ENCODE results near the gene POU5F1.

DNA sequence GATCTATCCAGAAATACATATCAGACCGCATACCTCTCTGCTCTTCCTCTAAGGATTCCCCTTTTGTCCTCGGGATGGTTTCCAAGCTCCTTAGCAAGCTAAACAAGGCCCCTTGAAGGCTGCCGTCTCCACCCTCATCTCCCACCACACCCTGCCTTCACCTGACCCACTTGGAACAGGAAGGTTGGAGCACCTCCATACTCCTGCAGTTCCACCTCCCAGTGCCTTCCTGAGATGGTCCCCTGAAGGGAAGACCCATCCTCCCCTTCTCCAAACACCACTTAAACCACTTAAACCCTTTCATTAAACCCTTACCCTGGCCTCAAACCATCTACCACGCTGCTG is 8.5 kb upstream of the POU5F1 start:
- TF ChIP-seq POLR2A (IDR thresholded peaks at IDR 0.05; ENCODE audit: low read depth, low read length) (no peak), POLR2AphosphoS5 (IDR thresholded peaks at IDR 0.05; ENCODE audit: low read depth, low read length) (no peak)
